HCT116 (cell line): ENCODE measurements around the gene CDC42BPA. TPM values are rescaled to one million over a fixed set of nuclear protein-coding genes. Genes with fewer than 3 reads are reported as not detected.

Experiments used
- ATAC-seq: fragments of 200-7000 bp; cut with Tn5 transposase; 2 replicates; pipeline ENCODE4 v1.9.1; 2020; ENCODE audit warnings: mild to moderate bottlenecking, moderate library complexity
- BruUV-seq: library from RNA; stranded (reverse); fragments of 400-500 nt; replicated peaks from 2 replicates; lab custom pipeline; 2021; lab: Mats Ljungman, UMichigan
- CTCF ChIA-PET: fragments of 300-600 bp; sonication (Branson Sonifier 250); formaldehyde crosslinking; loops from one replicate; lab custom pipeline; 2021; ENCODE audit warnings: antibody characterized with exemption; lab: Charles Lee
- POLR2A ChIA-PET: fragments of 300-600, 350-600 bp; sonication (Branson Sonifier 250); formaldehyde crosslinking; loops from one replicate; lab custom pipeline; 2021; ENCODE audit warnings: antibody characterized with exemption; lab: Charles Lee
- RAD21 ChIA-PET, 2 experiments: fragments of 300-600 bp; sonication (Branson Sonifier 250); formaldehyde crosslinking; loops; one replicate each; lab custom pipeline; 2023; ENCODE audit warnings: low total read pairs in 2 of 2; ENCODE audit not compliant: uncharacterized antibody in 2 of 2, unreplicated experiment in 2 of 2, low non-redundant PET in 1 of 2; lab: Charles Lee
- DNase-seq: peaks from one replicate; pipeline ENCODE4 v3.0.0-alpha.2; 2010; ENCODE audit warnings: low read depth, low spot score
- H2AFZ ChIP-seq: fragments of 200-600 bp; shearing (Covaris generic), sonication (generic); 2 replicates; pipeline ENCODE4 v1.6.1; 2017; ENCODE audit warnings: low read depth, mixed run types, mixed read lengths, antibody characterized with exemption, low read length; ENCODE audit not compliant: poor library complexity, severe bottlenecking
- H3K27ac ChIP-seq: 2 replicates; pipeline ENCODE4 v1.5.1; 2012; ENCODE audit warnings: low read depth, low read length
- H3K27me3 ChIP-seq: fragments of 200-600 bp; sonication (generic); 2 replicates; pipeline ENCODE4 v1.6.1; 2016; ENCODE audit warnings: mixed run types, low read length, mixed read lengths; ENCODE audit not compliant: insufficient read depth
- H3K36me3 ChIP-seq, 2 experiments: fragments of 200-500 bp in 1 of 2; fragments of 200-600 bp in 1 of 2; sonication (Bioruptor generic) in 1 of 2; sonication (generic) in 1 of 2; 2 replicates each; pipeline versions ENCODE4 v1.5.1 to v1.6.1; 2014 to 2016; ENCODE audit warnings: low read length in 2 of 2, inconsistent platforms in 1 of 2, mixed read lengths in 1 of 2, mixed run types in 1 of 2; ENCODE audit not compliant: insufficient read depth in 2 of 2, control insufficient read depth in 1 of 2
- H3K4me1 ChIP-seq, 2 experiments: fragments of 200-600 bp in 1 of 2; sonication (generic) in 1 of 2; 2 replicates each; pipeline versions ENCODE4 v1.5.1 to v1.6.1; 2012 to 2017; ENCODE audit warnings: low read length in 2 of 2, inconsistent platforms in 1 of 2, mild to moderate bottlenecking in 1 of 2, mixed read lengths in 1 of 2, mixed run types in 1 of 2, moderate library complexity in 1 of 2; ENCODE audit not compliant: insufficient read depth in 2 of 2, control insufficient read depth in 1 of 2
- H3K4me2 ChIP-seq: fragments of 200-600 bp; sonication (generic); 2 replicates; pipeline ENCODE4 v1.6.1; 2017; ENCODE audit warnings: mixed run types, low read length, mixed read lengths
- H3K4me3 ChIP-seq, 2 experiments: fragments of 200-600 bp in 1 of 2; sonication (generic) in 1 of 2; replicated peaks in 1 of 2; 2 replicates each; pipeline ENCODE4 v1.5.1; 2011 to 2016; ENCODE audit warnings: low read length in 2 of 2, control low read depth in 1 of 2, low read depth in 1 of 2, mild to moderate bottlenecking in 1 of 2, mixed read lengths in 1 of 2, mixed run types in 1 of 2
- H3K79me2 ChIP-seq: fragments of 200-600 bp; sonication (generic); 2 replicates; pipeline ENCODE4 v1.6.1; 2017; ENCODE audit warnings: mild to moderate bottlenecking, mixed run types, low read length, moderate library complexity, mixed read lengths; ENCODE audit not compliant: insufficient read depth
- H3K9ac ChIP-seq: fragments of 200-600 bp; sonication (generic); 2 replicates; pipeline ENCODE4 v1.6.1; 2016; ENCODE audit warnings: low read length, mixed read lengths
- H3K9me2 ChIP-seq: fragments of 200-600 bp; sonication (generic), shearing (Covaris generic); 2 replicates; pipeline ENCODE4 v1.6.1; 2017; ENCODE audit warnings: mixed run types, mild to moderate bottlenecking, moderate library complexity; ENCODE audit not compliant: insufficient read depth
- H3K9me3 ChIP-seq, 2 experiments: fragments of 200-500 bp in 1 of 2; fragments of 200-600 bp in 1 of 2; sonication (Bioruptor generic) in 1 of 2; sonication (generic) in 1 of 2; 2 replicates each; pipeline ENCODE4 v1.6.1; 2014 to 2017; ENCODE audit warnings: low read length in 2 of 2, mixed read lengths in 2 of 2, inconsistent platforms in 1 of 2, low read depth in 1 of 2, mild to moderate bottlenecking in 1 of 2, mixed run types in 1 of 2, moderate library complexity in 1 of 2; ENCODE audit not compliant: control insufficient read depth in 1 of 2, insufficient read depth in 1 of 2
- H4K20me1 ChIP-seq: fragments of 200-600 bp; sonication (generic), shearing (Covaris generic); 2 replicates; pipeline ENCODE4 v1.6.1; 2017; ENCODE audit warnings: mixed run types, mild to moderate bottlenecking, moderate library complexity; ENCODE audit not compliant: insufficient read depth
- ATF3 ChIP-seq: IDR thresholded peaks from 2 replicates; pipeline ENCODE4 v1.6.1; 2012
- CEBPB ChIP-seq: IDR thresholded peaks from 2 replicates; pipeline ENCODE4 v1.6.1; 2012; ENCODE audit warnings: low read depth
- EGR1 ChIP-seq: IDR thresholded peaks from 2 replicates; pipeline ENCODE4 v1.6.1; 2012; ENCODE audit warnings: low read depth
- ELF1 ChIP-seq: IDR thresholded peaks from 2 replicates; pipeline ENCODE4 v1.6.1; 2012; ENCODE audit warnings: low read depth, borderline replicate concordance
- EZH2 ChIP-seq: fragments of 200-600 bp; sonication (generic); IDR thresholded peaks from 2 replicates; pipeline ENCODE4 v1.6.1; 2017; ENCODE audit warnings: antibody characterized with exemption, mixed run types
- EZH2phosphoT487 ChIP-seq: fragments of 200-600 bp; IDR thresholded peaks from 2 replicates; pipeline ENCODE4 v1.6.1; 2018; ENCODE audit warnings: antibody characterized with exemption, borderline replicate concordance
- FOSL1 ChIP-seq: IDR thresholded peaks from 2 replicates; pipeline ENCODE4 v1.6.1; 2012; ENCODE audit warnings: low read depth
- JUND ChIP-seq: IDR thresholded peaks from 2 replicates; pipeline ENCODE4 v1.6.1; 2012
- POLR2AphosphoS5 ChIP-seq: IDR thresholded peaks from 2 replicates; pipeline ENCODE4 v1.6.1; 2011; ENCODE audit warnings: mild to moderate bottlenecking, low read depth, low read length, moderate library complexity
- SIN3A ChIP-seq: IDR thresholded peaks from 2 replicates; pipeline ENCODE4 v1.6.1; 2012; ENCODE audit warnings: low read depth
- SP1 ChIP-seq: IDR thresholded peaks from 2 replicates; pipeline ENCODE4 v1.6.1; 2012; ENCODE audit warnings: low read depth
- SRF ChIP-seq: IDR thresholded peaks from 2 replicates; pipeline ENCODE4 v1.6.1; 2012; ENCODE audit warnings: low read depth
- TCF7L2 ChIP-seq: IDR thresholded peaks from 2 replicates; pipeline ENCODE4 v1.7.0; 2011; ENCODE audit warnings: borderline replicate concordance, inconsistent platforms; ENCODE audit not compliant: insufficient read depth, insufficient read length; ENCODE audit errors: extremely low read depth
- YY1 ChIP-seq: IDR thresholded peaks from 2 replicates; pipeline ENCODE4 v1.6.1; 2011; ENCODE audit warnings: low read length, low read depth, moderate library complexity, mild to moderate bottlenecking; ENCODE audit not compliant: insufficient replicate concordance; ENCODE audit errors: extremely low read depth
- ZFX ChIP-seq: fragments of 450-650 bp; IDR thresholded peaks from 2 replicates; pipeline ENCODE4 v1.6.1; 2017
- ZNF274 ChIP-seq: fragments of 200-500 bp; sonication (Bioruptor generic); IDR thresholded peaks from 2 replicates; pipeline ENCODE4 v1.6.1; 2014; ENCODE audit warnings: mild to moderate bottlenecking, low read depth, low read length, inconsistent platforms
- intact Hi-C: fragments of 100-400 bp; cut with micrococcal nuclease; formaldehyde crosslinking; loops from 2 replicates; pipeline ENCODE4 v1.10.0; 2022
- total RNA-seq: library from RNA; stranded (reverse); gene quantifications from one replicate; pipeline ENCODE4 v1.2.1, GENCODE V29; 2021; ENCODE audit not compliant: unreplicated experiment
- TF ChIP-seq, protein P1 (sequence below), 3 experiments: fragments of 200-600 bp in 1 of 3; sonication (generic) in 1 of 3; IDR thresholded peaks in 2 of 3; conservative IDR thresholded peaks in 1 of 3; 2 replicates each; pipeline ENCODE4 v1.5.1; 2012 to 2017; ENCODE audit warnings: low read depth in 2 of 3, low read length in 2 of 3, antibody characterized with exemption in 1 of 3, borderline replicate concordance in 1 of 3, control low read depth in 1 of 3, mild to moderate bottlenecking in 1 of 3, mixed read lengths in 1 of 3, mixed run types in 1 of 3, moderate library complexity in 1 of 3; ENCODE audit not compliant: insufficient read depth in 1 of 3
- TF ChIP-seq, protein P2 (sequence below): IDR thresholded peaks from 2 replicates; pipeline ENCODE4 v1.6.1; 2012
- TF ChIP-seq, protein P3 (sequence below): IDR thresholded peaks from 2 replicates; pipeline ENCODE4 v1.6.1; 2011; ENCODE audit warnings: mild to moderate bottlenecking, low read length, moderate library complexity; ENCODE audit not compliant: insufficient replicate concordance; ENCODE audit errors: extremely low read depth

The CDC42BPA gene
- total RNA-seq, 1 experiment from 2014 or later, result 44.0 TPM

DNA sequence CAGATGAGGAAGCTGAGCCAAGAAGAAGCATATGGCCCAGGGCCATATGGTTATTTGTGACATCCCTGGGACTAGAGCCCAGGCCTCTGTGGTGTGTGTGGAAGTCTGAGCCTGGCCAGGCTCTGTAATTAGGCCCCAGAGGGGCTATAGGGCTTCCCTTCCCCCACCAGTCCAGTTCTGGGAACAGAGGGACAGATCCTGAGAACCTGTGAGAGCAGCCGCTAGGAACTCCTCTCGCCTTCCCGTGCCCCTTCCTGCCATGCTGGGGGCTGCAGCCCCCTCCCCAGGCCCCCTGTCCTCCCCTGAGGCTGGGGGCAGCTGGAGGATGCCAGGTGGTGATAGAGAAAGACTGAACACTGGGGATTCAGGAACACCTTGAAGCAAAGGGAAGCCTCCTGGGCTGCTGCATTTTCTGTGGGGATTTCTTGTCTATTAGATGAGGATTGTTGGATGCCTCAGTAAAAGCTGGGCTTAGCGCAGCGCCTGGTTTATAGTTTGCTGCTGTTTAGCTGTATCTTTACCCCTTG is 344.9 kb downstream of the CDC42BPA start:
- ATAC-seq (no peak), DNase-seq (no peak)
- H3K4me3 ChIP-seq, result no peak overlapping the region
- H3K79me2 ChIP-seq, result no peaks in the 10 kb centered on the region
- no peak overlapping the region for H2AFZ ChIP-seq
- no peaks in the 10 kb centered on the region for H3K9me2 ChIP-seq
- H3K9ac ChIP-seq, result no peak overlapping the region
- ChIA-PET CTCF (no interaction called here), POLR2A (no interaction called here), RAD21 (no interaction called here)
- 0 out of 4 replicates have a peak, but pooled peaks cover 0 to 3% of the 10 kb centered on the region in 2 experiments for H3K36me3 ChIP-seq
- H3K4me1 ChIP-seq, result no peaks in the 10 kb centered on the region
- H3K27me3 ChIP-seq, result no peaks in the 10 kb centered on the region
- no peak overlapping the region for H3K27ac ChIP-seq
- H4K20me1 ChIP-seq, result no peaks in the 10 kb centered on the region
- BruUV-seq, result no TSS peak
- H3K4me2 ChIP-seq, result no peak overlapping the region
- intact Hi-C loops, result no loop called here
- no peaks in the 10 kb centered on the region for H3K9me3 ChIP-seq
- TF ChIP-seq ZNF274 (no peak), SRF (no peak), ATF3 (no peak), ZFX (no peak), CEBPB (no peak), FOSL1 (no peak), JUND (no peak), EZH2phosphoT487 (no peak), SIN3A (no peak), YY1 (no peak), SP1 (no peak), EGR1 (no peak), EZH2 (no peak), POLR2AphosphoS5 (no peak), TCF7L2 (no peak), ELF1 (no peak)
- TF ChIP-seq, protein P1, sequence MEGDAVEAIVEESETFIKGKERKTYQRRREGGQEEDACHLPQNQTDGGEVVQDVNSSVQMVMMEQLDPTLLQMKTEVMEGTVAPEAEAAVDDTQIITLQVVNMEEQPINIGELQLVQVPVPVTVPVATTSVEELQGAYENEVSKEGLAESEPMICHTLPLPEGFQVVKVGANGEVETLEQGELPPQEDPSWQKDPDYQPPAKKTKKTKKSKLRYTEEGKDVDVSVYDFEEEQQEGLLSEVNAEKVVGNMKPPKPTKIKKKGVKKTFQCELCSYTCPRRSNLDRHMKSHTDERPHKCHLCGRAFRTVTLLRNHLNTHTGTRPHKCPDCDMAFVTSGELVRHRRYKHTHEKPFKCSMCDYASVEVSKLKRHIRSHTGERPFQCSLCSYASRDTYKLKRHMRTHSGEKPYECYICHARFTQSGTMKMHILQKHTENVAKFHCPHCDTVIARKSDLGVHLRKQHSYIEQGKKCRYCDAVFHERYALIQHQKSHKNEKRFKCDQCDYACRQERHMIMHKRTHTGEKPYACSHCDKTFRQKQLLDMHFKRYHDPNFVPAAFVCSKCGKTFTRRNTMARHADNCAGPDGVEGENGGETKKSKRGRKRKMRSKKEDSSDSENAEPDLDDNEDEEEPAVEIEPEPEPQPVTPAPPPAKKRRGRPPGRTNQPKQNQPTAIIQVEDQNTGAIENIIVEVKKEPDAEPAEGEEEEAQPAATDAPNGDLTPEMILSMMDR (IDR thresholded peaks at IDR 0.05 in 2 of 3, conservative IDR thresholded peaks at IDR 0.05 in 1 of 3; ENCODE audit: borderline replicate concordance in 1 of 3, insufficient read depth in 1 of 3, low read depth in 2 of 3, low read length in 2 of 3), result no peak
- TF ChIP-seq, protein P2, sequence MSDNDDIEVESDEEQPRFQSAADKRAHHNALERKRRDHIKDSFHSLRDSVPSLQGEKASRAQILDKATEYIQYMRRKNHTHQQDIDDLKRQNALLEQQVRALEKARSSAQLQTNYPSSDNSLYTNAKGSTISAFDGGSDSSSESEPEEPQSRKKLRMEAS, result no peak
- TF ChIP-seq, protein P3, sequence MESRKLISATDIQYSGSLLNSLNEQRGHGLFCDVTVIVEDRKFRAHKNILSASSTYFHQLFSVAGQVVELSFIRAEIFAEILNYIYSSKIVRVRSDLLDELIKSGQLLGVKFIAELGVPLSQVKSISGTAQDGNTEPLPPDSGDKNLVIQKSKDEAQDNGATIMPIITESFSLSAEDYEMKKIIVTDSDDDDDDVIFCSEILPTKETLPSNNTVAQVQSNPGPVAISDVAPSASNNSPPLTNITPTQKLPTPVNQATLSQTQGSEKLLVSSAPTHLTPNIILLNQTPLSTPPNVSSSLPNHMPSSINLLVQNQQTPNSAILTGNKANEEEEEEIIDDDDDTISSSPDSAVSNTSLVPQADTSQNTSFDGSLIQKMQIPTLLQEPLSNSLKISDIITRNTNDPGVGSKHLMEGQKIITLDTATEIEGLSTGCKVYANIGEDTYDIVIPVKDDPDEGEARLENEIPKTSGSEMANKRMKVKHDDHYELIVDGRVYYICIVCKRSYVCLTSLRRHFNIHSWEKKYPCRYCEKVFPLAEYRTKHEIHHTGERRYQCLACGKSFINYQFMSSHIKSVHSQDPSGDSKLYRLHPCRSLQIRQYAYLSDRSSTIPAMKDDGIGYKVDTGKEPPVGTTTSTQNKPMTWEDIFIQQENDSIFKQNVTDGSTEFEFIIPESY, result no peak
